Activated CD4-positive, alpha-beta T cell treated with anti-CD3 and anti-CD28 coated beads, Interleukin-2, amount 50 U/mL, for 48 hours (primary cell): ENCODE data around the gene MYH9.
A peak's percentile ranks its signal among the peaks of the same experiment; 100 is the strongest.
"Not testable (repeated sequence)": the region's sequence is repeated elsewhere in the genome, so short reads cannot be mapped to it uniquely, and the experiment has no call there.

Source experiments
- DNase-seq, 2 experiments: peaks; one replicate each; pipeline ENCODE4 v3.0.0-alpha.2; 2020

Gene MYH9

DNA sequence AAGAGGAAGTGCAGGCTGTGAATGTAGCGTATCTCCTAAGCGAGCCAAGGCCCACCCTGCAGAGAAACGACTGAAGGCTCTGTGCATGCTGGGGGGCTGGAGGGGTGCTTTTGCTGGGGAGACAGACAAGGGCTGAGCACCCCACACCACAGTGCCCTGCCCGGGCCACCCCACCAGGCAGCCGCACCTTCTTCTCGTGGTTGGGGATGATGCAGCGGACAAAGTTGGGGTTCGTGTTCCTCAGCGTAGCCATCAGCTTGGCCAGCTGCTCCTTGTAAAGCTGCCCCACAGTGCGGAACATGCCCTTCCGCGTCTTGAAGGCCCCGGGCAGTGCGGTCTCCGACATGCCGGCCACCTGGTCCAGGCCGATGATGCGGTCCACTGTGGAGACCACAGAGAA, 81.5 kb downstream of the MYH9 start:
- DNase-seq: no peak

DNA sequence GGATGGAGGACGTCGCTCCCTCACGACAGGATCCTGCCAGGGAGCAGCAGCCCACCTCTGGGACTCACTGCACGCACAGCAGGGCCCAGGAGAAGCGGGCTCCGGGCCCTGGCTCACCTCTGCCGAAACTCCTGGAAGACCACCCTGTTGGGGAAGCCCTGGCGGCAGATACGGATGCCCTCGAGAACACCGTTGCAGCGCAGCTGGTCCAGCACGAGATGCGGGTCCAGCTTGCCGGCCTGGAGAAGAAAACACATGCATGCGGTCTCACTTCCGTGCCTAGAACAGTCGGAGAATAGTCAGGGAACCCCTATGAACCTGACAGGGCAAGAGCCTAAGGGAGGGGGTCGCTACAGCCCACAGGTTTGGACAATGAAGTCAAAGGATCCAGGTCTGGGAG, 82.0 kb downstream of the MYH9 start:
- DNase-seq: no peak

DNA sequence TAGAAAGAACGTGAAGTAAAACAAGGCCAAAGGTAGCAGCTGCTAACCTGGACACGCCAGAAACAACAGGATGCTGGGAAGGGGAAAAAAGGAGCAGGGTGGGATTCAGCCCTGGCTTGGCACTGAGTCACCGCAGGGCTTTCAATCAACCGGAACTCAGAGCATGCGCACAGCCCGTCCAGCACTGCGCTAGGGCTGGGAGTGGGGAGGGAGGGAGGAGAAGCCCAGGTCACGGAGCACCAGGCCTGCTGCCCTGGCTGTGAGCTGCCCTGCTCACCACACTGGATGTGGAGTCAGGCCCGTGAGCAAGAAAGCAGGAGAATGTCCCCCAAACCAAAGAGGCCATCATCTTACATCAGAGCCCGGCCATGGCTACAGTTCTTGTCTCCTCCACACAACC, 83.3 kb downstream of the MYH9 start:
- no peak for DNase-seq

DNA sequence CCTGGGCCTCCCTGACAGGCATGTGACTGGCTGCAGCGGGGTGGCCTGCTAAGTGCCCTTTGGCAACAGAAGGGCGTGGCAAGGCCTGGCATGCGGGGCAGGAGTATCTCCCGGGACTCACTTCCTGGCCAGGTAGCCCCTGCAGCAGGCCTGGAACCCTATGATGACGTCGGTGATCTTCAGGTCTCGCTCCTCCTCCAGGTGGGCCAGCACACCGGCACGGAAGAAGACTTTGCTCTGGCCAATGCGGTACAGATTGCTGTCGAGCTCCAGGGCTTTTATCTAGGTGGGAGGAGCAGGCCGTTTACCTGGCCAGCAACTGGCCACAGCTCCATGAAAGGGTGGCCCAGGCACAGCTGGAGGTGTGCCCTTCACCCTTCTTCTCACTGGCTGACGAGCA, 83.9 kb downstream of the MYH9 start:
- no peak for DNase-seq

DNA sequence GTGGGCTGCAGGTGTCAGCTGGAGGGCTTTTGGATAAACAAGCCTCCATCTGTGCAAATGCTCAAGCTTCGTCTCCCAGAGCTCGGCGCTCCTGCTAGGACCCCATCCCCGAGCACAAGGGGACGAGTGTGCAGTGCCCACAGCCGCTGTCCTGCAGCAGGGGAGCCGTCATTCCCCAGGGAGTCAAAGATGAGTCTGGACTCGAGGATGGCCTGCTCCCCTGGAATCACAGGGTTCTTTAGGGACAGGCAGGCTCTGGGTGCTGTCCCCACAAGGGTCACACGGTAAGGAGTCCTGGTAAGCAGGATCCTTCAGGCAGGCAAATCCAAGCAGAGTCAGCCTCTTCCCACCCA, 84.7 kb downstream of the MYH9 start:
- DNase-seq: no peak

DNA sequence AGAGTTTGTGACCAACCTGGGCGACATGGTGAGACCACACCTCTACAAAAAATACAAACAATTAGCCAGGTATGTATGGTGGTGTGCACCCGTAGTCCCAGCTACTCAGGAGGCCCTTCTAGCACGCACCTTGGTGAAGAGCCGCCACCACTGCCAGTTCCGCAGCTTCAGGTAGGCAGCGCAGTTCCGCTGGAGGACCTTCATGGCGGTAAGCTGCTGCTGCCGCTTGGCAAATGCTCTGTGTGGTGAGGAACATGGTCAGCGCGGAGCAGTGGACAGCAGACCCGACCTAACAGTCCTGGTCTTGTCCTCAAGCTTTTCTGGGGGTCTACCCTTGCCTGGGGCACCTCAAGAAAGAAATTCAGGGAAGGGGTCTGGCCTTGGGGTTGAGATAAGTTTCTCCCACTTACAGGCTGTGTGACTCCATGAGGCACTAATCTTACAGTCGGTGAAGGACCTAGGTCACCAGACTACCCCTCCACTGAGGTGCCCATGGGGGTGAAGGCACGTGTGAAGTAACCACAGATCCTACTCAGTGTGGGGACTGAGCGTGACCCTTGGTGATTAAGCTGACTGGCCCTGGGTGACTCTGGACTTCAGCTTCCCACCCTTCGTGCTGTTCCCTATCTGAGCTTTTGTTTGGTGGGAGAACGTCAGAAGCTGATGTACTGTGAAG, 85.2 kb downstream of the MYH9 start:
- DNase-seq: no peak

DNA sequence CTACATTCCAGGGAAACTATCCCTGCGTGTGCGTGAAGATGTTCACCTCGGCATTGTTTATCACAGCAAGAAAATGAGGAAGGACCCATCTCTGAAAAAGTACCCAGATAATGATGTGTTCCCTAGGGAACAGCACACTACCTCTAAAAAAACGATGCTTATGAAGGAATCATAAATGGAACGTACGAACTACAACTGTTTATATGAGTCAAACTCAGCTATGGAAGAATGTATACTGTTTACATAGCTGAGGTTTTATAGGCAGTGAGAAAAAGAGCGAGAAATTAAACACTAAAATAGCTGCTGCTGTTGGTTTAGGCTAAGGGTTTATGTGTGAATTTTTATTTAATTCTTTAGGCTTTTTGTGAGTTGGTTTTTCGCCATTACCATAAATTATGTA, 85.9 kb downstream of the MYH9 start:
- DNase-seq: no peak

DNA sequence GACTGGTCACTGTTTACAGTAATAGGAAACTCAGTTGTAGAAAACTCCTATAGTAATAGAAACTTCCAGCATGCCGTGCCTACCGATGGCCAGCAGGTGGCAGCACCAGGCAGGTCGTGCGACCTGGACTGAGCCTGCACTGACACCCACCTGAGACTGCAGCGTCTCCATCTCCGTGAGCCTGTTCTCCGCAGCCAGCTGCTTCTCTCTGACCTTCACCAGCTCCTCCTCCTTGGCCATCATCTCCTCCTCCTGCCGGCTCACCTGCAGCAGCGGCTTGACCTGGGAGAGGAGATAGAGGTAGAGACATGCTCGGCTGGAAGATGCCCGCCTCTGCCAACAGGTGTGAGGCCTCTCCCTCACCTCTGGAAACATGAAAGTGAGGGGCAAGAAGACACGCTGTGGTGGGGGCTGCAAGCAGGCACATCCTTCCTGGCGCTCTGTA, 86.4 kb downstream of the MYH9 start:
- peak; percentile 83 to 87 for DNase-seq

DNA sequence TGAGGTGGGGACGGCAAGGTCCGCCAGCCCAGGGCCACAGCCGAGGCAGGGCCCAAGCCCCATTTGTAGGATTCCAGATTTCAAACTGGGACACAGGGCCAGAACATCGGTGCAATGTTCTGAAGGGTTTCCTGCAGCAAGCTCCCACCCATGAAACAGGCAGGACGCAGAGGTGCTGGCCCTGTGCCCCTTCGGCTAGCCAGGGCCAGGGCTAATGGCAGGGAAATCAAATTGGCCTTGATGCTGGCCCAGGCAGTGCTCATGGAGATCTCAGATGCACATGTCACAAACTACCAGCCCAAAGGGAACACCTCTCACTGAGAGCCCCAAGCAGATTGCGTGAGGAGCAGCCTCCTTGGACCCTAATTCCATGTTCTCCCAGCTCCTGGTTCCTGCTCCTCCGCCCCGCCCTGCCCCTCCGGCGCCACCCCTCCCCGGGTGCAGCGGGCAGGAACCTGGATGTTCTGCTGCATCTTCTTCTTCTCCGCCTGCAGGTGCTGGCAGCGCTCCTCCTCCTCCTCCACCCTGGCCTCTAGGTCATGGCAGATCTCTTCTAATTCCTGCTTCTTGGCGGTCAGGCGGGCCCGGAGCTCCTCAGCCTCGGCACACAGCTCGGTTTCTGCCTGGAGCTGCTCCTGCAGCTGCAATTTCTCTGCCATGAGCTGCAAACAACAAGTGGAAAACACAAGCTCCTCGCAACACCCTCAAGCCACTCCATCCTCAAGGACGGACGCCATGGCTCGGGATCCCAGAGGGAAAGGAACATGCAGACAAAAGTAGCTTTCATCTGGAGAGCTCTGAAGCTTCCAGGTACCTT, 87.2 kb downstream of the MYH9 start:
- DNase-seq: no peak

DNA sequence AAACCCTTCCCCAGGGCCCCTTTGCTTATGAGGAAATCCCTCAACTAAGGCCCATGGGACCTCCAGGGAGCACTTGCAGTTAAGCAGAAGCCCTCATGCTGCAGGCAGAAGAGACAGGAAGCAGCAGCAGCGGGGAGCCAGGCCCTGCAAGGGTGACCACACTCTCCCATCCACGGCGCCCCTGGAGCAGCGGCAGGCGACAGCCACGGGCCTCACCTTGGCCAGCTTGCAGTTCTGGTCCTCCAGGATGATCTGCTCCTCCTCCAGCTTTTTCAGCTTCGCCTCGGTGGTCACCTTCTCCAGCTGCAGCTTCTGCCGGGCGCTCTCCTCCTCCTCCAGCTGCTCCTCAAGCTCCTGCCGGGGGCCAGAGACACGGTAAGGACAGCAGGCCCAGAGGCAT, 87.9 kb downstream of the MYH9 start:
- DNase-seq: no peak

DNA sequence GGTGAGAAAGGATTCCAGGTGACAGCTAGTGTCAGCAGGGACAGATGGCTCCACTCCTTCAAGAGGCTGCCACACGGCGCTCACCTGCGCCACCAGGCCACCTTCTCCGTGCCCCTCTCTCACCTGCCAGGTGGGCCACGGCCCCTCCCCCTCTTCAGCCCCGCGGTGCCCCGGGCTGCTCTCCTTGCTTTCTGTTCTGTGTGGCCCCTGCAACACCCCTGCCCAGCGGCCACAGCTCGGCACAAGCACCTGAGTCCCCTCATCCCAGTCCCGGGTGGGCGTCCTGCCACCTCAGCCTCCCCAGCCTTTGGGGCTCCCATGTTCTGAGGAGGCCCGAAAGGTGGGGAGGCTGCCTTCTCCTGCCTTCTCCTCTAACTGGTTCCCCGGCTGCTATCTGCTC, 88.5 kb downstream of the MYH9 start:
- no peak for DNase-seq

DNA sequence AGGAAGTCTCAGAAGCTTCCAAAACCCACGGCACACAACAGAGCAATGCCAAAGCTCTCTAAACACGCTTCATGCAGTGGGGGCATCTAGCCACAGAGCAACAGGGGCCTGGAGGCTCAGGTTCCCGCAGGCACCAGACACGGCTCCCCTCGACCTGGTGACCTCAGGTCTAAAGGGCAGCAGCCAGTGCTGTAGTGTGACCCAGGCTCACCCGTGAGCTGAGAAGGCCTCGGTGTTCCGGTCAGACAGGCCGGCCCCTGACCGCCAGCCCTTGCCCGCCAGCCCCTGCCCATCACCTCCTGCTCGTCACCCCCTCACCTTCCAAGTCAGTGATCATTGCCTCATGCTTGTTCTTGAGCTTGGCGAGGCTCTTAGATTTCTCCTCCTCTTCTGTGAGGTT, 89.2 kb downstream of the MYH9 start:
- no peak for DNase-seq

DNA sequence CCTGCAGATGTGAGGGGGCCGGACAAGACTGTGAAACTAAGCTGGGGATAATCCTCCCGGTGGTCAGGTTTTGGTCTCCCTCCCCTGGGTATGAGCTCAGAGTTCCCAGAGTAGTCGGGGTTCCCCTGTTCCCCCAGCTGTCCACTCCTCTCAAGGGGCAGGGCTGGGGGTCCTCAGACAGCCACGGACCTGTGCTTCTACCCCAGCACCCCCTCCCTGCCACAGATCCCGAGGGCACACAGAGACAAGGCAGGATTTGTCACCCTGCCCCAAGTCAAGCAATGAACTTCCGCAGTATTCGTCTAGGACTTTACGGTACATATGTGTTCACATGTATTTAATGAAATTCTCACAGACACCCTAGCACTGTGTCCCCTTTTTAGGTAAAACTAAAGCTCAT, 89.6 kb downstream of the MYH9 start:
- no peak for DNase-seq

DNA sequence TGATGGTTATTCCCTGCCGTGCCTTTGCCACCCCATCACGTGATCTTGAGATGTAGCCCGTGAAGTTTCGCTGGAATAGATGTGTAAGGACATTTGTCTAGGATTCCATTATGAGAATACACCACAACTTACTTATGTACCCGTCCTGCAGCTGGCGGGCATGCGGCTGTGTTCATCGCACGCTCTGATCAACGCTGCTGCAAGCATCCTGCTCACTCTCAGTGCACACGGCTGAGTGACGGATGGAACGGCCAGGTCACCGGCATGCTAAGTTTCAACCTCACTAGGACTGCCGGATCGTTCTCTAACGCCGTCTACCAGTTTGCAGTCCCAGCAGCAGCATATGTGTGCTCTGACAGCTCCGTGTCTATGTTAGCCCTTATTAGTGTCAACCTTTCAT, 90.2 kb downstream of the MYH9 start:
- DNase-seq: no peak

DNA sequence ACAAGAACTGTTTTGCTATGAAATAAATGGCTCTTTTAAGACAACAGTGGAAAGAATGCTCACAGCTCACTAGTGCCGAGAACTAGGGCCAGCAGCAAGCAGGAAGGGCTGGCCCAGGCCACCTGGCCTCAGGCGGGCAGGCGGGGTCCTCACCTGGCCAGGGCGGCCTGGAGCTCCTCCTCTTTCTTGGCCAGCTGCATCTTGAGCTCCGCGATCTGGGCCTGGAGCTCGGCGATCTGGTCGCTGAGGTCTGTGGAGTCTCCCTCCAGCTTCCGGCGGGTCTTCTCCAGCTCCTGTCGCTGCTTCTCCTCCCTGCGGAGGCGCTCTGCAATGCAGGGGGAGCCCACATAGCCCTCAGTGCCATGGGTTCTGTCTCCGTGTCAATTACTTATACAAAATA, 91.1 kb downstream of the MYH9 start:
- DNase-seq: no peak

DNA sequence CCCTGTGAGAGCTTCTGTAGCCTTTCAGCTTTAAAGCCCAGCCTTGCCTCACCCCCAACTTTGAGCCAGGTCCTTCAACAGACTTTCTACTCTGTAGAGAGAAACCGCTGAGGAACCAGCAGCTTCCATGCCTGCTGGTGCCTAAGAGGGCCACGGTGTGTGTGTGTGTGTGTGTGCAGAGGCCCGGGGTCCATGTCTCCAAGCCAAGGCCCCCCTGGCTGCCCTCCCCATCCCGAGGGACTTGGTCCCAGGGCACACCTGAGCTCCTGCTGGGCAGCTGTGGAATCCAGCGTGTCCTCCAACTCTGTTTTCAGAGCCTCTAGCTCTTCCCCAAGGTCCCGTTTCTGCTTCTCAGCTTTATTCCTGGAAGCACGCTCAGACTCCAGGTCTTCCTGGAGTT, 92.5 kb downstream of the MYH9 start:
- no peak for DNase-seq

DNA sequence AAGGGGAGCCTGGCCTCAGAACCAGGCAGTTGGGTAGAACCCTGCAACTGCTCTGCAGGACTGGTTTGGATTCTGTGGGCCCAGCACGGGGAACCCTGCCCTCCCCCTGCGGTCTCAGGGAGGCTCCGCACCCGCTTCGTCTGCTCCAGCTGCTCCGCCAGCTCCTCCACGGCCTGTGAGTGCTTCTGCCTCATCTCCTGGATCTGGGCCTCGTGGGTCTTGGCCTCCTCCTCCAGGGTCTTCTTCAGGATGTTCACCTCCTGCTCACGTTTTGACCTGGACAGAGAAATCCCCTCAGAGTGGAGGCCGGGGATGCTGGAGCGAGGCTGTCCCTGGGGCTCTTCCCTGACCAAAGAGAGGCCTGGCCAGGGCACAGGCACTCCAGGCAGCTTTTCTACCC, 93.0 kb downstream of the MYH9 start:
- DNase-seq: no peak

DNA sequence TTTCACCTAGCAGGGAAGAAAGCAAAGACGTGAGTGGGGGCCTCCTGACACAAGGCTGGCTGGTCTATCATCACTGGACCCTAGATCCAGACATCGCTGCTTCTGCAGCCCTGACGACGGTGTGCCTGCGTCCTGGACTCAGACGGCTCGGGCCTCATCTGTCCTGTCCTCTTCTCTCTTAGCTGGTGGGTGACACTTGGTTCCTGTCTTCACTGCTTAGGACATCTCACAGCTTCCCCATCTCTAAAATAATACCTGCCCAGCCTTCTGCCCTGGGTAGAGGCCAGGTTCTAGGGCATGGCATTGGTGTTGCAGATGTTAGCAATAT, 93.5 kb downstream of the MYH9 start:
- no peak for DNase-seq

DNA sequence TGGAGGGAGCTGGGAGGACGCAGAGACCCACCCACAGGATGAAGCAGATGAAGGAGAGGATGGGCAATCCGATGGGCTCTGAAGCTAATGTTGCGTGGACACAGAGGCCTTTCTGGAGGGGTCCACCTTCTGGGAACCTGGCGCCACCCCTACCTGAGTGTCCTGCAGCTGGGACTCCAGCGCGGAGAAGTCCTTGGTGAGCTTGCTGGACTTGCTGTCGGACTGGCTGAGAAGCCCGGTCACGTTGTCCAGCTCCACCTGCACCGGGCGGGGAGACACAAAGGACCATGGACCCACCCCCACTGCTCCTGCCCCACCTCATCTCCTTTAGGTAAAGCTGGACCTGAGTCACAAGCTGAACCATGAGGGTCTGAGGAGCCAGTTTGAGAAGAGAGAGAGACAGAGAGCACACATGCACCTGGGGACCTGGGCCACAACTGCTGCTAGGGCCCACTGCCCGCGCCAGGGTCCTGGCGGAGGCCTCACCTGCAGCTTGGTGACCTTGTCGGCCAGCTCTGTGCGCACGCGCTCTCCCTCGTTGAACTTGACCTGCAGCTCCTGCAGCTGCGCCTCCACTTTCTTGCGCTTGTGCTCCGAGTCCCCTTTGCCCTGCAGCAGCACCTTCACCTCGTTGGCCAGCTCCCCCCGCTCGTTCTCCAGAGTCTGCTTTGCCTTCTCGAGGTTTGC, 94.0 kb downstream of the MYH9 start:
- DNase-seq: no peak

DNA sequence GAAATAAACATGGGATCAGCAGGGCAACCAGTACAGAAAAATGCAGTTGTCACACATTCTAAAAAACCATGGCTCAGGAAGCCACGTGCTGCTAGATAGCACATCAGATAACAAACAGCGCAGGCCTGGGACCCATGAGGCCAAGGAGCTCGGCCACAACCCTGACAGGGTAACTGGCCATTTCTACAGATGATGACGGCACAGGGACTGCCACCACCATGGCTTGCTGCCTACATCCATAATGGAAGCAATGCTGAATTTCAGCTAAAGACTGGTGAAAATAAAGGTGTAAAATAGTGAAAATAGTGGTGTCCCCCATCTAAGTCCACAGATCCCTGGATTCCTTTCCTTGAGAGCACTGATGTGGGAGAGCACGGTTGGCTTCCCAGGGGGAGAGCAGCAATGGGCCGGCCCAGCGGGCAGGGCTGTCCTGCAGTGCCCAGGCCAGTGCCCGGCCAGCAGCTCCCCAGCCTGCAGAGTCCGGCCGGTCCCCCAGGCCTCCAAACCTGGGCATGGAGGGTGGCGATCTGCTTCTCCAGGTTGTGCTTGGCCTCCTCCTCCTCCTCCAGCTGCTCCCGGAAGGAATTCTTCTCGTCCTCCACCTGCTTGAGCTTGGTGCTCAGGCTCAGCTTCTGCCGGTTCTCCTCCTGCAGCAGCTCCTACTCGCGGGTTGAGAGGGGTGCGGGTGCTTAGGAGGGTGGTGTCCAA, 94.8 kb downstream of the MYH9 start:
- no peak for DNase-seq

DNA sequence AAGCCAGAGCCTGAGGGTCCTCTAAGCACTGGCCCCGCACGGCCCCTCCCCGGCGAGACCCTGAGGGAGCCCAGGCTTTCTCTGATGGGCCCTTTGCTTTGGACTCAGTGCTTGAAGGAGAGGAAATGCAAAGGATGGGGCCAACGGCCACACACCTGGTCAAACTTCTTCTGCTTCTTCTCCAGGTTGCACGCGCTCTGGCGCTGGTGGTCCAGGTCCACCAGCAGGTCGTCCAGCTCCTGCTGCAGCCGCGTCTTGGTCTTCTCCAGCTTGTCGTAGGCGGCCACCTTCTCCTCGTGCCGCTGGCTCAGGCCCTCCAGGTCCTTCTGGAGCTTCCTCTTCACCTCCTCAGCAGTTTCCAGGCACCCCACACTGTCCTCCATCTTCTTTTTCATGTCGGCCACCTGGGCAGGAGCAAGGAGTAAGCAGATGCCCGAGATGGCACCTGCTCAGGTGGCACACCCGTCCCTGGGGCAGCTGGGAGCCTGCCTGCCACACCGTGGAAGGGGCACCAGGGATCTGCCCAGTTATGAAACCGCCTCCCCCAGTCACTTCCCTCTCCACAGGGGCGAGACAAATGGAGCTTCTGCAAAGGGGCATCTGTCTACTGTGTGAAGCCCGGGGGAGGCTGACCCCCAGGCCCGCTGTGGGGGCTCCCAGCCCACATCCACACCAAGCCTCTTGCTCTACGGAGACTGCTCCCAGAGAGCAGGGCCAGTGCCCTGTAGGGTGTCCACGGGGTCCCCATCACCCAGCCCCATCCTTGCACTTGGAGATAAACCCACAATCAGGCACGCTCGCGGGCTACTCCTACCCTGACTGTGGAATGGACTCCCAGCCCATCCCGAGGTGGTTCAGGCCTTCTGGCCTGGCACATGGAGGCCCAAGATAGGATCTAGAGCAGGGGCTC, 95.7 kb downstream of the MYH9 start:
- no peak for DNase-seq

DNA sequence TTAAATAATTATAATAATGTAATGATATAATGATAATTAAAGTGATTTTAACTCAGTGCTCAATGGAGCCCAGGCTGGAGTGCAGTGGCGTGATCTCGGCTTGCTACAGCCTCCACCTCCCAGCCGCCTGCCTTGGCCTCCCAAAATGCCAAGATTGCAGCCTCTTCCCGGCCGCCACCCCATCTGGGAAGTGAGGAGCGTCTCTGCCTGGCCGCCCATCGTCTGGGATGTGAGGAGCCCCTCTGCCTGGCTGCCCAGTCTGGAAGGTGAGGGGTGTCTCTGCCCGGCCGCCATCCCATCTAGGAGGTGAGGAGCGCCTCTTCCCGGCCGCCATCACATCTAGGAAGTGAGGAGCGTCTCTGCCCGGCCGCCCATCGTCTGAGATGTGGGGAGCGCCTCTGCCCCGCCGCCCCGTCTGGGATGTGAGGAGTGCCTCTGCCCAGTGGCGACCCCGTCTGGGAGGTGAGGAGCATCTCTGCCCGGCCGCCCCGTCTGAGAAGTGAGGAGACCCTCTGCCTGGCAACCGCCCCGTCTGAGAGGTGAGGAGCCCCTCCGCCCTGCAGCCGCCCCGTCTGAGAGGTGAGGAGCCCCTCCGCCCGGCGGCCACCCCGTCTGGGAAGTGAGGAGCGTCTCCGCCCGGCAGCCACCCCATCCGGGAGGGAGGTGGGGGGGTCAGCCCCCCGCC, 97.2 kb downstream of the MYH9 start:
- not testable (repeated sequence) for DNase-seq
